Astrocyte of the hippocampus (primary cell): Measurements from ENCODE around the gene NATD1.

Experiments used
- DNase-seq: peaks from one replicate; pipeline ENCODE4 v3.0.0; 2011; ENCODE audit warnings: low read depth, low spot score

The NATD1 gene

GRCh38 chr17:21275579-21276263 is 22.5 kb upstream of the NATD1 start:
- DNase-seq = peak; percentile 93

GRCh38 chr17:21275047-21275578 is 21.9 kb upstream of the NATD1 start:
- DNase-seq = peak; percentile 70

GRCh38 chr17:21272881-21273792 is 19.9 kb upstream of the NATD1 start:
- DNase-seq = no peak

- no peak for DNase-seq
Observed at GRCh38 chr17:21272250-21272649, 19.0 kb upstream of the NATD1 start.

- DNase-seq = no peak
Observed at GRCh38 chr17:21271454-21272183, 18.4 kb upstream of the NATD1 start.

GRCh38 chr17:21269394-21269793 is 16.2 kb upstream of the NATD1 start:
- peak; percentile 35 for DNase-seq

- DNase-seq = no peak
Observed at GRCh38 chr17:21268596-21269188, 15.5 kb upstream of the NATD1 start.

- peak; percentile 41 for DNase-seq
Observed at GRCh38 chr17:21263376-21263775, 10.2 kb upstream of the NATD1 start.

- DNase-seq = no peak
Observed at GRCh38 chr17:21262259-21262993, 9.2 kb upstream of the NATD1 start.

GRCh38 chr17:21258593-21258992 is 5.4 kb upstream of the NATD1 start:
- DNase-seq = no peak

GRCh38 chr17:21253646-21254441 is 634 bp upstream of the NATD1 start:
- DNase-seq = no peak

GRCh38 chr17:21252289-21252795 is 868 bp downstream of the NATD1 start:
- no peak for DNase-seq

GRCh38 chr17:21251337-21252010 is 1.7 kb downstream of the NATD1 start:
- no peak for DNase-seq

- peak; percentile 46 for DNase-seq
Observed at GRCh38 chr17:21250854-21251253, 2.4 kb downstream of the NATD1 start.

- no peak for DNase-seq
Observed at GRCh38 chr17:21249920-21250703, 3.1 kb downstream of the NATD1 start.

- no peak for DNase-seq
Observed at GRCh38 chr17:21249086-21249795, 4.0 kb downstream of the NATD1 start.

- no peak for DNase-seq
Observed at GRCh38 chr17:21248500-21248899, 4.7 kb downstream of the NATD1 start.
